Measurements from ENCODE around the gene GIMAP8.

GRCh38 chr7:150453892-150454291, 3.5 kb downstream of the GIMAP8 start:
- TF ChIP-seq POLR2AphosphoS5 (IDR thresholded peaks at IDR 0.05; ENCODE audit: low read depth, low read length): no peak
- TF ChIP-seq POLR2A (IDR thresholded peaks at IDR 0.05; ENCODE audit: low read depth, low read length): no peak
- TF ChIP-seq TAF1 (IDR thresholded peaks at IDR 0.05; ENCODE audit: borderline replicate concordance, low read depth, low read length): no peak

Measured in GM12892 (cell line).